ENCODE measurements around the gene THAP2.
A peak's percentile ranks its signal among the peaks of the same experiment; 100 is the strongest.

Gene THAP2

DNA sequence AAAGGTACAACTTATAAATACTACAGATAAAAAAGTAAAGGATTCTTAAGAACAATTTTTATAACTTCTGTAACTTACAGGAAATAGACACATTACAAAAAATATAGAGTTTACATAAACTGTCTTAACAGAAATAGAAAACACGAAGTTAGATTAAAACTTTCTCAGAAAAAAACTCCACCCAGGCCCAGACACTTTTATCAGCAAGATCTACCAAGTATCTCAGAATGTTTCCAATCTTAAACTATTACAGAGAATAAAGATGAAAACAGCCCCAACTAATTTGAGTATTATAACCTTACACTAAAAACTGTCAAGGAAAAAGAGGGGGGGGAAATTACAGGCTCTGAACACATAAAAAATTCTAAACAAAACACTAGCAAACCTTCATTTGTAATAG is 8.6 kb upstream of the THAP2 start:
- TF ChIP-seq TAF1 (IDR thresholded peaks at IDR 0.05; ENCODE audit: borderline replicate concordance, insufficient read depth, low read length) (no peak), FOXP2 (optimal IDR thresholded peaks at IDR 0.05; ENCODE audit: borderline replicate concordance, extremely low read depth, extremely low read length, insufficient read depth) (no peak), SIN3A (IDR thresholded peaks at IDR 0.05; ENCODE audit: borderline replicate concordance, insufficient read depth, low read length) (no peak), POLR2AphosphoS5 (IDR thresholded peaks at IDR 0.05; ENCODE audit: low read depth, low read length) (no peak)
- TF ChIP-seq, protein P1, sequence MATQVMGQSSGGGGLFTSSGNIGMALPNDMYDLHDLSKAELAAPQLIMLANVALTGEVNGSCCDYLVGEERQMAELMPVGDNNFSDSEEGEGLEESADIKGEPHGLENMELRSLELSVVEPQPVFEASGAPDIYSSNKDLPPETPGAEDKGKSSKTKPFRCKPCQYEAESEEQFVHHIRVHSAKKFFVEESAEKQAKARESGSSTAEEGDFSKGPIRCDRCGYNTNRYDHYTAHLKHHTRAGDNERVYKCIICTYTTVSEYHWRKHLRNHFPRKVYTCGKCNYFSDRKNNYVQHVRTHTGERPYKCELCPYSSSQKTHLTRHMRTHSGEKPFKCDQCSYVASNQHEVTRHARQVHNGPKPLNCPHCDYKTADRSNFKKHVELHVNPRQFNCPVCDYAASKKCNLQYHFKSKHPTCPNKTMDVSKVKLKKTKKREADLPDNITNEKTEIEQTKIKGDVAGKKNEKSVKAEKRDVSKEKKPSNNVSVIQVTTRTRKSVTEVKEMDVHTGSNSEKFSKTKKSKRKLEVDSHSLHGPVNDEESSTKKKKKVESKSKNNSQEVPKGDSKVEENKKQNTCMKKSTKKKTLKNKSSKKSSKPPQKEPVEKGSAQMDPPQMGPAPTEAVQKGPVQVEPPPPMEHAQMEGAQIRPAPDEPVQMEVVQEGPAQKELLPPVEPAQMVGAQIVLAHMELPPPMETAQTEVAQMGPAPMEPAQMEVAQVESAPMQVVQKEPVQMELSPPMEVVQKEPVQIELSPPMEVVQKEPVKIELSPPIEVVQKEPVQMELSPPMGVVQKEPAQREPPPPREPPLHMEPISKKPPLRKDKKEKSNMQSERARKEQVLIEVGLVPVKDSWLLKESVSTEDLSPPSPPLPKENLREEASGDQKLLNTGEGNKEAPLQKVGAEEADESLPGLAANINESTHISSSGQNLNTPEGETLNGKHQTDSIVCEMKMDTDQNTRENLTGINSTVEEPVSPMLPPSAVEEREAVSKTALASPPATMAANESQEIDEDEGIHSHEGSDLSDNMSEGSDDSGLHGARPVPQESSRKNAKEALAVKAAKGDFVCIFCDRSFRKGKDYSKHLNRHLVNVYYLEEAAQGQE (IDR thresholded peaks at IDR 0.05; ENCODE audit: insufficient read depth in 1 of 2, low read depth in 2 of 2, low read length in 2 of 2) = no peak

DNA sequence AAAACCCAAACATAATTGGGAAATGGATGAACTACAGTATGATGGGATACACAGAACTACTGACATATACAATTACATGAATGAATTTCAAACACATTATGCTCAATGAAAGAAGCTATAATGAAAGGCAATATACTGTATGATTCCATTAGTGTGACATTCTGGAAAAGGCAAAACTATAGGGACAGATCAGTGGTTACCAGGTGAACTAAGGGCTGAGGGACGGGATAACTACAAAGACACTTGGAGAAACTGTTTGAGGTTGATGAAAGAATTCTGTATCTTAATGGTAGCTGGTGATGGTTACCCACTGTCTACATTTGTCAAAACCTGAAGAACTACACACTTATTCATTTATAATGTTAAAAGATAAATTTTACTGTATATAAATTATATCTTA is 8.2 kb upstream of the THAP2 start:
- TF ChIP-seq FOXP2 (optimal IDR thresholded peaks at IDR 0.05; ENCODE audit: borderline replicate concordance, extremely low read depth, extremely low read length, insufficient read depth) = no peak
- no peak for TF ChIP-seq POLR2AphosphoS5 (IDR thresholded peaks at IDR 0.05; ENCODE audit: low read depth, low read length)
- TF ChIP-seq SIN3A (IDR thresholded peaks at IDR 0.05; ENCODE audit: borderline replicate concordance, insufficient read depth, low read length) = no peak
- TF ChIP-seq TAF1 (IDR thresholded peaks at IDR 0.05; ENCODE audit: borderline replicate concordance, insufficient read depth, low read length) = no peak
- TF ChIP-seq, protein P1 (IDR thresholded peaks at IDR 0.05; ENCODE audit: insufficient read depth in 1 of 2, low read depth in 2 of 2, low read length in 2 of 2) = no peak

DNA sequence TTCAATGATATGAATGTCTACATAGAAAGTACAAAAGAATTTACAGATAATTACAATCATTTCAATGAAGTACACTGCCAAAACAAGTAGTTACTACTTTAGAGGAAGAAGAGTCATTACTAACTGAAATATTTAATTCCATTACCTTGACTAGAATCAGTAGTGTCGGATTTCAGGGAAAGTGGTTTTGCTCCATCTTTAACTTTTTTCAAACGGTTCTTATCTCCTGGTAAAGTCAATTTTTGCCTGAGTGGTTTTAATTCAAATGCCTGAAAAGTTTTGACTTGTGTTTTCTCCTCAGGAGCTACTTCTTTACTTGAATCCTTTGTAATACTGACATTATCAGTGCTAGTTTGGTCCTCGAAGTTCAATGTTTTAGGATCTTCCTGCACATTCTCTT is 7.4 kb upstream of the THAP2 start:
- TF ChIP-seq, protein P1 (IDR thresholded peaks at IDR 0.05; ENCODE audit: insufficient read depth in 1 of 2, low read depth in 2 of 2, low read length in 2 of 2) = no peak
- TF ChIP-seq FOXP2 (optimal IDR thresholded peaks at IDR 0.05; ENCODE audit: borderline replicate concordance, extremely low read depth, extremely low read length, insufficient read depth) (no peak), POLR2AphosphoS5 (IDR thresholded peaks at IDR 0.05; ENCODE audit: low read depth, low read length) (no peak), TAF1 (IDR thresholded peaks at IDR 0.05; ENCODE audit: borderline replicate concordance, insufficient read depth, low read length) (no peak), SIN3A (IDR thresholded peaks at IDR 0.05; ENCODE audit: borderline replicate concordance, insufficient read depth, low read length) (no peak)

DNA sequence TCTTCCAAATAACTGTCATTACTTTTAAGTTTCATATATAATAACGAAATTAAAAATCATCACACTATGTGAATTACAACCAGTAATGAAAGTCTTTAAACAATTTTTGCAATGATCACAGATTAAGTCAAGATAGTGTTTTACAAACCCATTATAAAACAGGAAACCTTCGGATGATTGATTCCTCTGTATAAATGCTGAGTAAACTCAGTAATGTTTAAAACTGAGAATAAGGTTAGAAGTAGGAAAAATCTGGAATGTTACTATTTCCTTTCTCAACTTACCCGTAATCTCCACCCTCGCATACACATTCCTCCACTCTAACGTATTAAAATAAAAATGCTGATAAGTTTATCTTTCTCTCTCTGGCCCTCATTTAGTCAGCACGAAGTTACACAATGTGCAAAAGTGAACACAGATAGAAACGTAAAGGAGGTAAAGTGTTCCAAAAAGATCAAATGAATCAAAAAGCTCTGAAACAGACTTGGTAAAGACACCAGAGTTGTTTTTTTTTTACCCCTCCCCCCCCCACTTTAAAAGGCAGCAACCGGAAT is 2.0 kb upstream of the THAP2 start:
- TF ChIP-seq, protein P1 (IDR thresholded peaks at IDR 0.05; ENCODE audit: insufficient read depth in 1 of 2, low read depth in 2 of 2, low read length in 2 of 2) = no peak
- no peak for TF ChIP-seq FOXP2 (optimal IDR thresholded peaks at IDR 0.05; ENCODE audit: borderline replicate concordance, extremely low read depth, extremely low read length, insufficient read depth)
- 0 out of 2 replicates have a peak, but pooled peaks have one; percentile 1 for TF ChIP-seq SIN3A (IDR thresholded peaks at IDR 0.05; ENCODE audit: borderline replicate concordance, insufficient read depth, low read length)
- TF ChIP-seq TAF1 (IDR thresholded peaks at IDR 0.05; ENCODE audit: borderline replicate concordance, insufficient read depth, low read length) = no peak

All from PFSK-1 (cell line).